LoVo (cell line): ENCODE results near the gene GNAQ.
"Not testable (repeated sequence)": the region's sequence is repeated elsewhere in the genome, so short reads cannot be mapped to it uniquely, and the experiment has no call there.

ENCODE experiments used
- DNase-seq: peaks from one replicate; pipeline ENCODE4 v3.0.0-alpha.2; 2016; ENCODE audit warnings: low spot score

Gene GNAQ

GRCh38 chr9:77903666-77904285 lies 127.8 kb downstream of the GNAQ start:
- no peak for DNase-seq

GRCh38 chr9:77901771-77902170 lies 129.8 kb downstream of the GNAQ start:
- no peak for DNase-seq

DNA sequence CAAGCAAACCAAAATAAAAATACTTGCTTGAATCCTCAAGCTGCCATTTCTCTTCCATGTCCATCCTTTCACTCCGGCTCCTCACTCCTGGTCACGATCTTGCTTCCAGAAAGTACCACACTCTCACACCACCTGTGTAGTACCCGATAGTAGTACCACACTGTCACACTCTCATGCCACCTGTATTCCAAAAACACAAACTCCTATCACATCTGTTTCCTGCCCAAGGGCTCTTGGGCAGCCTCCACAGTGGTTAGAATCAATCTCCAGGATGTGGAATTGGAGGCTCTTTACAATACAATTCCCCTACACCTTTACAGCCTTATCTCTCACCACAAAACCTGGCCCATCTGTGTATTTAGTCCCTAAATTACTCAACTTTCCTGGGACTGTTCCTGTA lies 130.6 kb downstream of the GNAQ start:
- no peak for DNase-seq

- DNase-seq, result no peak
Observed at GRCh38 chr9:77899679-77900354, 131.8 kb downstream of the GNAQ start.

- no peak for DNase-seq
Observed at GRCh38 chr9:77898864-77899263, 132.7 kb downstream of the GNAQ start.

DNA sequence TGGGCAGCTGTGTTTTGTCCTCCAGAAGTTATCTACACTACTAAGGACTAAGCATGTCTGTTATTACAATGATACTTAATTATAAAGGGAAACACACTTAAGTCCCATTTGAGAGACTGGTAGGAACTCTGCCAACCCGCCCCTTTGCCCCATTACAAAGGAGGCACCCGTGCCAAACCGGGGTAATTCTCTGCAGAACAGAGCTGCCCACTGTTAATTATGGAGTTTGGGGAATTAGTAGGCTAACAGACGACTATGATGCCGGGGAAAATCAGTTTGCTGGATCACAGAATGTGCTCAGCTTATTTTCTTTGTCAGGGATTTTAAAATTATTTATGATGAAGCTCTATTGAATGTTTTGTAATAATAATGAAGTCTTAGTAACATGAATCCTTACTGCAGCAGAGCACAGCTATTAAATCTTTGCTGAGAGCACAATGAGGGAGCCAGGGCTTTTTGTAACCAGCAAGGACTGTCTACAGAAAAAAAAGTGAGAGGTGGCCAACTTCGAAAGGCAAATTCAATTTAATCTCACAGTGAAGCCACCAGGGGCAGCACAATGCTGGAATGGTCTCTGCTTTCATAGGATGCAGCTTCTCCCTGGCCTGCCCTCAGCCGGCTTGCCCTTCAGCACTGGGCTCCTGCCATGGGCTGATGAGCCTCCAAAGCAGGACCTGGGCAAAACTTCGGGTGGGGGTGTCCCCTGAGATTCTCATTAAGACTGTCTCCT lies 134.5 kb downstream of the GNAQ start:
- no peak for DNase-seq

- no peak for DNase-seq
Observed at GRCh38 chr9:77896269-77896937, 135.2 kb downstream of the GNAQ start.

DNA sequence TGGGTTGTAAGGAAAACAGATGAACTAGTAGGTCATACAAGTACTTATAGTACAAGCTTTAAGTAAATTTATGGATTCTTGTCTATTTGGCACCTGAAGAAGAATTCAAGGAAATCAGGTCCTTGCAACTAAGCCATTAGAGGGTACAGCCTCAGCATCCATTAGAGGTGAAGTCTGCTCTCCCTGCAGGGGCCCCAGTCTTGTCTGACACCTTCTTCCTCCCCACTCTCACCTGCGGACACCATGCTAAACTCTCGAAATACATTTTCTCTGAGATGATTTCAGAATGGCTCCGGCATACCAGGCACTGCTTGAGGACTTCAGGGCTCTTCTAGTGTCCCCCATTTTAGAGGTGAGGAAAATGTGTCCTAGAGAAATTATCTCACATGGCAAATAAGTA lies 137.9 kb downstream of the GNAQ start:
- DNase-seq, result no peak

DNA sequence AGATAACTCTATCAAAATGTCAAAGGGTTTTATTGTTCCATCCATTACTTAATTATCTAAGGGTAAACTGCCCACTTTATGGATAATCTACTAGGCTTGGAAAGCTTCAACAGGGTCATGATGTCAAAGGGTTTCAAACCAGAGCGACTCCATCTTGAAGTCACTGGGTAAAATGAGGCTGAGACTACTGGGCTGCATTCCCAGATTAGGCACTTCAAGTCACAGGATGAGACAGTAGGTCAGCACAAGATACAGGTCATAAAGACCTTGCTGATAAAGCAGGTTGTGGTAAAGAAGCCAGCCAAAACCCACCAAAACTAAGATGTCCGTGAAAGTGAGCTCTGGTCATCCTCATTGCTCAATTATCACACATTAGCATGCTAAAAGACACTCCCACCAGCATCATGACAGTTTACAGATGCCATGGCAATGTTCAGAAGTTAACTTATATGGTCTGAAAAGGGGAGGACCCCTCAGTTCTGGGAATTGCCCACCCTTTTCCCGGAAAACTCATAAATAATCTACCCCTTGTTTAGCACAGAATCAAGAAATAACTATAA lies 138.6 kb downstream of the GNAQ start:
- no peak for DNase-seq

DNA sequence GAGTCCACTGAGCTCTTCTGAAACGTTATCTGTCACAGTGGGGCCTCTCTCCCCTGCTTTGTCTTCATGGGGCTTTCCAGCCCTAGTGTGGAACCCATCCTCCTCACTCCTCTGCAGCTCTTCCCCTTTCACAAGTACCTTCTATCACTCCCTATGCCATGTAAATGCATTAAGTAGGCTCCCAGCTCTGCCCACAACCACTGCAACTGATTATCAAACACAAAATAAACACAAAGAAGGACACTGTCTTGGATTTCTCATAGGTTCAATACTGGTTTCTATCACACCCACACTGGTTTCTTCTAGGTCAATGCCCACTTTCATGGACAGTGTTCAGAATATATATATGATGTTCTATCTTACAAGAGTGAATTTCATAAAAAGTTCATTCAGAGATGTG lies 139.4 kb downstream of the GNAQ start:
- DNase-seq, result no peak

GRCh38 chr9:77891128-77891800 lies 140.3 kb downstream of the GNAQ start:
- DNase-seq, result no peak

DNA sequence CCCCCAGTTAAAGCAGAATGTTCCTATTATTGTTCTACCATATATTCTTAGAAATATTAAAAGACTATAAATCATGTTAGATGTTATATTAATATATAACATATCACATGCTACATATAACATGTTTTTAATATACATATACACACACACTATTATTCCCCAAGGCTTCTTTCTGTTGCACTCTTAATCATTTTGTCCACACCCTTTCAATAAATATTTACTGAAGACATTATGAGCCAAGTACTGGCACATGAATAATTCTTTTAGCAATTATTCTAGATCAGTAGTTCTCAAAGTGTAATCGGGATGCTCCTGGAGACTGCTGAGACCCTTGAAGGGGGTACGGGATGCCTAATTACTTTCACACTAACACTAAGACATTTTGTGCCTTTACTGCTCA lies 143.9 kb downstream of the GNAQ start:
- DNase-seq, result no peak

DNA sequence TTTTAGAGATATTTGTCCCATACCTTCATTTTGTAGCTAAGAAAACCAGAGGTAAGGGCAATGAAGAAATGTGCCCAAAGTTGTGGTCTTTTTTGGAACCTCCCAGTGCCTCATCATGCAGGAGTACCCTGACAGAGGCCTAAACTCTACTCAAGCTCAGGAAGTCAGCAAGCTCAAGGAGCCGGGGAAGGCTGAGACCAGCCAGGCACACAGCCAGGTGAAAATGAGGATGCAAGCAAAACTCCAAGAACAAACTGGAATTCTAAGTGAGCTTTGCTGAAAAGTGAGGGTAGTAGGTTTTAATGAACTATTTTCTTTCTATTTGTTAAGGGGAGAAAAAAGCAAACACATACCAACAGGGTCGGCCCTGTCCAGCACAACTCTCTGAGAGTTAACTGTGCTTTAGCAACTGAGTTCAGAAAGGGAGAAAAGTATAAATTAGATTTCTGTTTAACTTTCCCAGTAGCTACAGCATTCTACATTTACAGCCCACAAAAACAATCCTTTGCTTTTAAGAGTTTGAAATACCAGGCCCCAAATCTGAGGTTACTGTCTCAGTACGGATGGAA lies 146.4 kb downstream of the GNAQ start:
- no peak for DNase-seq

DNA sequence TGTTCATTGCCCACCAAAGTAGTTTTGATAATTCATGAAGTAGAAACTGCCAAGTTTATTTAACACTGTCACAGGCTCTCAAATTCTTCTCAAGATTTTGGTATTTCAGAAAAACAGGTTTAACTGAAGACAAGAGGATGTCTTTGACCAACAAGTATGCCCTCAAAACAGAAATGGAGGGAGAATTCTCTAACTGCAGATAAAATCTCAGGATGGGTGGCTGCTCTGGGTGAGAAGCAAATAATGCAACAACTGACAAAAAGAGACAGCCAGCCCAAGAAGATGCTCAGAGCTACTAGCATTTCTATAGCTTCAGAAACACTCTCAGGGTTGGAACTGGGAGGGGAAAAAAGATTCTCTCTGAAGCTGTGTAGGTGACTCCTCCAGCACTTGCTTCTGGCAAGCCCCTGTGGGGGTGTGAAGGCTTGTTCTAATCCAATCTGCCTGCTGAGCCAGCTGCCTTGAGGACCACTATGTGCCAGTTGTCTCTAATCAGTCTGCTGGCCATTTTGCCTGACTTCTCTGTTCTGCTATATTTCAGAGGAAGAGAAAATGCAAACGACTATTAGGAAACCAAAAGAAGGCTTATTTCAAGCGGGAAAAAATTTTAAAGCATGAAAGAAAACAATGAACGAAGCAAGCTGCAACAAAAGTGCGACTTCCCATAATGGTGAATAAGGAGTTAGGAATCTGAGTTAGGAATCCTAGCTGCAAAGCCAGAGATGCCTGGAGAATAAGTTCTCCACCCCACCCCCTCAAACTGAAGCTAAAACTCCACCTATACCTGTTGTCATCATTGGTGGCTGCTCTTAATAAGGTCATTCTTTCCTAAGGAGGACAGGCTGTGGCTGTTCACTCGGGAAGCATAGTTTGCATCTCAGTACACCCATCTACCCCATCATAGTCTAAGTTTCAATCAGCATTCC lies 147.5 kb downstream of the GNAQ start:
- DNase-seq, result no peak

DNA sequence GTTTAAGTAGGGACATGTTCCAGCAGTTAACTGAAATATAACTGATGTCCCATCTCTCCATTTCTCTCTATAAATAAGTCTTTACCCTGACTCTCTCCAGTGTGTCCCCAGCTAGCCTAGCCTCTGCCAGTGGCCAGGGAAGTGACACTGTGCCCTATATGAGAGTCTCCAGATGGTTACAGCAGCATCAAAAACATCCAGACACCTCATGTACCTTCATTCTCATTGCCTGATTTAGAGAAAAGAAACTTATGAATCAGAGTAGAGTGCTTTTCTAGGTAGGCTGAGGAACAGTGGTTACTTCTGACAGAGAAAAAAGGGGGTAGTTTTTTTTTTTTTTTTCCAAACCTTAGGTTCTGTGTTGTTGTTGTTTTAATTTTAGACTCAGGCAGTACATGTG lies 148.5 kb downstream of the GNAQ start:
- no peak for DNase-seq

DNA sequence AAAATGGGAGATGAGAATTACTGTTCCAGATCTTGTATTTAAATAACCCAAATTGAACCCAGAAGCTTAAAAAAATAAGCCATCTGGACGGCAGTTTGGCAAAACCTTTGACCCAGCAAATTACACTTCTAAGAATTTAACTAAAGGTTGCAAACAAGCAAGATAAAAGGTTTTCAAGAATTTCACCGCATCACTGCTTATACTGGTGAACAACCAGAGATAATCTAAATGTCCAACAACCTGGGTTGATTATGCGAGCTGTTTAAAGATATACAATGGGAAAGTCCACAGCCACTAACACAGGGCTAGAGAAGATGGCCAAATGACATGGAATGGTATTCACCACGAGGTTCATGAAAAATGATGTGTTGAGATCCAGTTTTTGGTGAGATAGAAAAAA lies 149.3 kb downstream of the GNAQ start:
- DNase-seq, result no peak

- DNase-seq, result peak; percentile 42
Observed at GRCh38 chr9:77881634-77882033, 150.0 kb downstream of the GNAQ start.

- DNase-seq, result no peak
Observed at GRCh38 chr9:77881111-77881510, 150.5 kb downstream of the GNAQ start.

- peak; percentile 44 for DNase-seq
Observed at GRCh38 chr9:77879437-77879943, 152.1 kb downstream of the GNAQ start.

- not testable (repeated sequence) for DNase-seq
Observed at GRCh38 chr9:77878793-77879192, 152.8 kb downstream of the GNAQ start.
